ENCODE results near the gene FAM161A. TPM values are rescaled to one million over a fixed set of nuclear protein-coding genes. Genes with fewer than 3 reads are reported as not detected.
A peak's percentile ranks its signal among the peaks of the same experiment; 100 is the strongest.
"Not testable (repeated sequence)": the region's sequence is repeated elsewhere in the genome, so short reads cannot be mapped to it uniquely, and the experiment has no call there.

FAM161A gene
- total RNA-seq, 8 experiments from 2014 or later = 0.97 to 32.3 (median 8.3) TPM

DNA sequence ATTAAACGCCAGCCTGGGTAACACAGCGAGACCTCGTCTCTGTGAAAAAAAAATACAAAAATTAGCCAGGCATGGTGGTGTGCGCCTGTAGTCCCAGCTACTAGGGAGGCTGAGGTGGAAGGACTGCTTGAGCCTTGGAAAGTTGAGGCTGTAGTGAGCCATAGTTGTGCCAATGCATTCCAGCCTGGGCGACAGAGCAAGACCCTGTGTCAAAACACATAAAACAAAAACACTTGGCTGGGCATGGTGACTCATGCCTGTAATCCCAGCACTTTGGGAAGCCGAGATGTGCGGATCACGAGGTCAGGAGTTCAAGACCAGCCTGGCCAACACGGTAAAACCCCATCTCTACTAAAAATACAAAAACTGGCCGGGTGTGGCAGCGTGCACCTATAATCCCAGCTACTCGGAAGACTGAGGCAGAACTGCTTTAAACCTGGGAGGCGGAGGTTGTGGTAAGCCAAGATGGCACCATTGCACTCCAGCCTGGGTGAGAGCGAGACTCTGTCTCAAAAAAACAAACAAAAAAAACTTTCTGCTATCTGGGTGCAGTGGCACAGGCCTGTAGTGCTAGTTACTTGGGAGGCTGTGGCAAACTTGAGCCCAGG is 12.7 kb upstream of the FAM161A start:
- H3K27ac ChIP-seq; ATAC-seq (replicated peaks in 6 of 8): not testable (repeated sequence)

DNA sequence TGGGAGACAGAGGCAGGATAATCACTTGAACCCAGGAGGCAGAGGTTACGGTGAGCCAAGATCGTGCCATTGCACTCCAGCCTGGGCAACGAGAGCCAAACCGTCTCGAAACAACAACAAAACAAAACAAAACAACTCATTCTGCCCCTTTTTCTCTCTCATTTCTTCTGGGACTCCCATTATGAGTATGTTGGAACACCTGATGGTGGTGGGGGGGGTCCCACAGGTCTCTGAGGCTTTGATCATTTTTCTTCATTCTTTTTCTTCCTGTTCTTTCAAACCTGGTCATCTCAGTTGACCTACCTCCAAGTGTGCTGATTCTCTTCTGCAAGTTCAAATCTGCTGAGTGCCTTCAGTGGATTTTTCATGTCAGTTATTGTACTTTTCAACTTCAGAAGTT is 8.2 kb upstream of the FAM161A start:
- WGBS, 10 experiments = 93 to 100% (median 100%) methylated on average over 1 to 3 of the region's 5 CpGs; no CpG with 5 or more reads in 6 of the 10 experiments

More for the DNA sequence above, 12.7 kb upstream of the FAM161A start:
- 83 to 100% (median 99%) methylated on average over 1 to 12 of the region's 14 CpGs; no CpG with 5 or more reads in 3 of the 10 experiments for WGBS, 10 experiments
- not testable (repeated sequence) for H3K4me3 ChIP-seq; H3K4me1 ChIP-seq (replicated peaks in 1 of 2)
- in situ Hi-C loops (cut with MboI; ENCODE audit: low pct_unique_long_range_greater_than_20kb in 2 of 9, low sequenced_read_pairs in 9 of 9, unreplicated experiment in 9 of 9) = loop anchor here in 1 of 9 experiments (25.0 kb wide), 1 partner anchor 104 kb away; no protein-coding TSS in a partner anchor

DNA sequence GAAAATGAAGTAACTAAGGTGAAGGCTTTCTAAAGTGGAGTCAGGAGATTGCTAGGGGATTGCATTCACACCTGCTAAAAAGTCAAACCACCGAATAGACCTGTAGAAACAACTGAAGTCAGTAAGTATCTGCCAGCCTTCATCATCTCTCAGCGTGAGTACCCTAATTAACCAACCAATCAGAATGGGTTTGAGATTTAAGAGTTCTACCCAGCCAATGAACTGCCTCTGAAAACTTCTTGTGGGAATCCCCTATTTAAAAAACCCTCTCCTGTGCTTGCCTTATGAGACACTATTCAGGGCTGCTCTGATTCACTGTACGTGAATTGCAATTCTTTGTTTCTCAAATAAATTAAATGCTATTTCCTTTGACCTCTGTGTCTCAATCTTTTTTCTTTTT is 3.4 kb upstream of the FAM161A start:
- in situ Hi-C loops (cut with MboI; ENCODE audit: low pct_unique_long_range_greater_than_20kb in 2 of 9, low sequenced_read_pairs in 9 of 9, unreplicated experiment in 9 of 9) = loop anchor here in 1 of 9 experiments (25.0 kb wide), 1 partner anchor 95 kb away; no protein-coding TSS in a partner anchor
- WGBS, 10 experiments = 56 to 100% (median 85%) methylated on average over 1 to 3 of the region's 3 CpGs

More for the DNA sequence above, 8.2 kb upstream of the FAM161A start:
- H3K4me1 ChIP-seq (replicated peaks in 1 of 2) = no peaks in the 10 kb centered on the region
- H3K4me3 ChIP-seq = no peak overlapping the region
- no peak overlapping the region for H3K27ac ChIP-seq
- ATAC-seq (replicated peaks in 6 of 8) = no peak
- in situ Hi-C loops (cut with MboI; ENCODE audit: low pct_unique_long_range_greater_than_20kb in 2 of 9, low sequenced_read_pairs in 9 of 9, unreplicated experiment in 9 of 9) = loop anchor here in 1 of 9 experiments (25.0 kb wide), 1 partner anchor 100 kb away; no protein-coding TSS in a partner anchor

GRCh38 chr2:61855318-61855613 is 1.4 kb upstream of the FAM161A start:
- WGBS, 10 experiments = 37 to 92% (median 65%) methylated on average over 1 to 9 of the region's 9 CpGs; no CpG with 5 or more reads in 1 of the 10 experiments
- ATAC-seq (replicated peaks in 6 of 8) = peak in 1 of 8 experiments; percentile 0
- peak overlapping the region; percentile 70 to 89 for H3K27ac ChIP-seq
- no peaks in the 10 kb centered on the region for H3K4me1 ChIP-seq (replicated peaks in 1 of 2)
- in situ Hi-C loops (cut with MboI; ENCODE audit: low pct_unique_long_range_greater_than_20kb in 2 of 9, low sequenced_read_pairs in 9 of 9, unreplicated experiment in 9 of 9) = loop anchor here in 1 of 9 experiments (25.0 kb wide), 1 partner anchor 93 kb away; no protein-coding TSS in a partner anchor
- peak overlapping the region; percentile 68 to 96 (median 95) for H3K4me3 ChIP-seq

More for the DNA sequence above, 3.4 kb upstream of the FAM161A start:
- Histone ChIP-seq H3K4me1 (replicated peaks in 1 of 2) (no peaks in the 10 kb centered on the region), H3K4me3 (no peak overlapping the region), H3K27ac (no peak overlapping the region)
- no peak for ATAC-seq (replicated peaks in 6 of 8)

GRCh38 chr2:61854564-61855317 is 881 bp upstream of the FAM161A start:
- H3K4me3 ChIP-seq = peak overlapping the region; percentile 68 to 96 (median 95)
- ATAC-seq (replicated peaks in 6 of 8) = peak; percentile 85 to 90 (median 86)
- in situ Hi-C loops (cut with MboI; ENCODE audit: low pct_unique_long_range_greater_than_20kb in 2 of 9, low sequenced_read_pairs in 9 of 9, unreplicated experiment in 9 of 9) = loop anchor here in 1 of 9 experiments (25.0 kb wide), 1 partner anchor 92 kb away; no protein-coding TSS in a partner anchor
- H3K4me1 ChIP-seq (replicated peaks in 1 of 2) = no peaks in the 10 kb centered on the region
- WGBS, 10 experiments = 0 to 10% (median 0%) methylated on average over 2 to 8 of the region's 23 CpGs; no CpG with 5 or more reads in 5 of the 10 experiments
- peak overlapping the region; percentile 70 to 89 for H3K27ac ChIP-seq

GRCh38 chr2:61853086-61853846 is 594 bp downstream of the FAM161A start:
- WGBS, 10 experiments = 2 to 64% (median 33%) methylated on average over 2 to 20 of the region's 26 CpGs; no CpG with 5 or more reads in 1 of the 10 experiments
- peak overlapping the region; percentile 68 to 96 (median 95) for H3K4me3 ChIP-seq
- ATAC-seq (replicated peaks in 6 of 8) = peak; percentile 62 to 75 (median 72)
- peak overlapping the region; percentile 51 to 89 for H3K27ac ChIP-seq
- in situ Hi-C loops (cut with MboI; ENCODE audit: low pct_unique_long_range_greater_than_20kb in 2 of 9, low sequenced_read_pairs in 9 of 9, unreplicated experiment in 9 of 9) = loop anchor here in 1 of 9 experiments (25.0 kb wide), 1 partner anchor 91 kb away; no protein-coding TSS in a partner anchor
- H3K4me1 ChIP-seq (replicated peaks in 1 of 2) = no peaks in the 10 kb centered on the region

DNA sequence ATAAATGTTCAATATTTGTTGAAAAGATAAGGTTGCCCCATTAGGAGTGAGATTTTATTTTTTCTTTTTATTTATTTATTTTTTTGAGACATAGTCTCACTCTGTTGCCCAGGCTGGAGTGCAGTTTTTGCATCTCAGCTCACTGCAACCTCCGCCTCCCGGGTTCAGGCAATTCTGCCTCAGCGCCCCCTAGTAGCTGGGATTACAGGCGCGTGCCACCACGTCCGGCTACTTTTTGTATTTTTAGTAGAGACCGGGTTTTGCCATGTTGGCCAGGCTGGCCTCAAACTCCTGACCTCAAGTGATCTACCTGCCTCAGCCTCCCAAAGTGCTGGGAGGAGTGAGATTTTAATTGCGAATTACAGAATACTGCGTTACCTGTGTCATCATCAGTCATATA is 2.6 kb downstream of the FAM161A start:
- not testable (repeated sequence) for ATAC-seq (replicated peaks in 6 of 8)
- in situ Hi-C loops (cut with MboI; ENCODE audit: low pct_unique_long_range_greater_than_20kb in 2 of 9, low sequenced_read_pairs in 9 of 9, unreplicated experiment in 9 of 9) = loop anchor here in 1 of 9 experiments (25.0 kb wide), 1 partner anchor 89 kb away; no protein-coding TSS in a partner anchor
- 78 to 100% (median 94%) methylated on average over 1 to 9 of the region's 10 CpGs; no CpG with 5 or more reads in 4 of the 10 experiments for WGBS, 10 experiments

DNA sequence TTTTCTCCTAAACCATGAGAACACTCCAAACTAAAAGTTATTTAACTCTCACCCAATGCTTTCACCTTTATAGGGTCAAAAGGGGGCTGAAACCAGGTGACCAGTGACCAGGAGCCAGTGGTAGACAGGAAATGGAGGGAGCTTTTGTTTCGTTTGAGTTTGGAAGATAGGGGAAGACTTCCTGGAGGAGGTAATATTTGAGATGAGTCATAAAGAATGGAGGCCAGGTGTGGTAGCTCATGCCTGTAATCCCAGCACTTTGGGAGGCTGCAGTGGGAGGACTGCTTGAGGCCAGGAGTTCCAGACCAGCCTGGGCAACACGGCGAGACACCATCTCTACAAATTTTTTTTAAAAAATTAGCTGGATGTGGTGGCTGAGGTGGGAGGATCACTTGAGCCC is 8.5 kb downstream of the FAM161A start:
- 20 to 96% (median 60%) methylated on average over 1 to 3 of the region's 3 CpGs; no CpG with 5 or more reads in 5 of the 10 experiments for WGBS, 10 experiments
- no peak overlapping the region for H3K27ac ChIP-seq

More for the DNA sequence above, 2.6 kb downstream of the FAM161A start:
- H3K27ac ChIP-seq; H3K4me3 ChIP-seq; H3K4me1 ChIP-seq (replicated peaks in 1 of 2): not testable (repeated sequence)

DNA sequence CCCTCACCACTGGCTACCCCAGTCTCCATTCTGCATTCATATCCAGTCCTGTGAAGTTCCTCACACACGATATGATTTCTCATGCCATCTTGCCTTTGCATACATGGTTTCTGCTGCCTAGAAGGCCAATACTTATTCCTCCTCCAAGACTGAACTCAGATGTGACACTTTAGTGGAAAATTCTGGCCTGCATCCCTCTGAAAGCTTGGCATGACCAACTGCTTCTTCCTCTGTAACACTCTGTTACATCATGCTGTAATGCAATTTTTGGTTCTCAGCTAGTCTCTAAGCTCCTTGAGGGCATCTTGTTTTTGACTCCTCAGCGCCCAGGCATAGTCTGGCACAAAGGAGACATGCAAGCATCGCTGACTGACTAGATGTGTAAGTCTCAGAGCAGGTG is 12.6 kb downstream of the FAM161A start:
- in situ Hi-C loops (cut with MboI; ENCODE audit: low pct_unique_long_range_greater_than_20kb in 2 of 9, low sequenced_read_pairs in 9 of 9, unreplicated experiment in 9 of 9) = no loop called here

More for the DNA sequence above, 8.5 kb downstream of the FAM161A start:
- no peak for ATAC-seq (replicated peaks in 6 of 8)
- Histone ChIP-seq H3K4me3 (no peak overlapping the region), H3K4me1 (replicated peaks in 1 of 2) (no peaks in the 10 kb centered on the region)
- in situ Hi-C loops (cut with MboI; ENCODE audit: low pct_unique_long_range_greater_than_20kb in 2 of 9, low sequenced_read_pairs in 9 of 9, unreplicated experiment in 9 of 9) = no loop called here

DNA sequence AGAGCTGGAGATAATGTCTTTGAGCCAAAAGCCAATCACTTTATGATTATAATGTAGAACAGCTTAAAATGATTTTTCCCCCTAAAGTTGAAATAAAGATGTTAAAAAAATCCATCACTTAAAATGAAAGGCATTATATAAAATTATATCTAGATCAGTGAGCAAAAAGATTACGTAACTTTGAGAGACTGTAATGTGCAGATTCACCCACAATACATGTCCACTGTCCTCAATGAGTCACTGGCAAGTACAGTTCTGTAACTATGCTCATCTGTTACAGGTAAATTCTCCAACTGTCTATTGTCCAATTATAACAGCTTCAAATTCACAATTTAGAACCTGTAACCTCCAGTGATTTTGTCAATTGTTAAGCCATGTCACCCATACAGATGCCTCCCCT is 19.0 kb downstream of the FAM161A start:
- no peak overlapping the region for H3K4me3 ChIP-seq
- no peaks in the 10 kb centered on the region for H3K4me1 ChIP-seq (replicated peaks in 1 of 2)
- no peak overlapping the region for H3K27ac ChIP-seq
- WGBS, 10 experiments = 40 to 100% (median 86%) methylated on average over 1 of the region's 1 CpG; no CpG with 5 or more reads in 3 of the 10 experiments
- no peak for ATAC-seq (replicated peaks in 6 of 8)
- in situ Hi-C loops (cut with MboI; ENCODE audit: low pct_unique_long_range_greater_than_20kb in 2 of 9, low sequenced_read_pairs in 9 of 9, unreplicated experiment in 9 of 9) = no loop called here

More for the DNA sequence above, 12.6 kb downstream of the FAM161A start:
- Histone ChIP-seq H3K27ac (no peak overlapping the region), H3K4me1 (replicated peaks in 1 of 2) (no peaks in the 10 kb centered on the region), H3K4me3 (no peak overlapping the region)
- ATAC-seq (replicated peaks in 6 of 8) = no peak
- WGBS, 10 experiments = 83 to 100% (median 90%) methylated on average over 1 to 3 of the region's 3 CpGs; no CpG with 5 or more reads in 3 of the 10 experiments

DNA sequence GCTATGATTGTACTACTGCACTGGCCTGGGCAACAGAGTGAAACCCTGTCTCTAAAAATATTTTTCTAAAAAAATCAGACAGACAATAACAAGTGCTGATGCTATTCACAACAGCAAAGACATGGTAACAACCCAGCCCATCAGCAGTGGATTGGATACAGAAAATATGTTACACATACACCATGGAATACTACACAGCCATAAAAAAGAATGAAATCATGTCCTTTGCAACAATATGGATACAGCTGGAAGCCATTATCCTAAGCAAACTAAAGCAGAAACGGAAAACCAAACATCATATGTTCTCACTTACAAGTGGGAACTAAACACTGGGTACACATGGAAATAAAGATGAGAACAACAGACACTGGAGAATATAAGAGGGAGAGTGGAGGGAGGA is 19.9 kb downstream of the FAM161A start:
- Histone ChIP-seq H3K4me1 (replicated peaks in 1 of 2) (no peaks in the 10 kb centered on the region), H3K27ac (no peak overlapping the region), H3K4me3 (no peak overlapping the region)
- in situ Hi-C loops (cut with MboI; ENCODE audit: low pct_unique_long_range_greater_than_20kb in 2 of 9, low sequenced_read_pairs in 9 of 9, unreplicated experiment in 9 of 9) = no loop called here
- WGBS, 10 experiments = 43 to 100% (median 89%) methylated on average over 1 of the region's 1 CpG; no CpG with 5 or more reads in 3 of the 10 experiments
- no peak for ATAC-seq (replicated peaks in 6 of 8)

DNA sequence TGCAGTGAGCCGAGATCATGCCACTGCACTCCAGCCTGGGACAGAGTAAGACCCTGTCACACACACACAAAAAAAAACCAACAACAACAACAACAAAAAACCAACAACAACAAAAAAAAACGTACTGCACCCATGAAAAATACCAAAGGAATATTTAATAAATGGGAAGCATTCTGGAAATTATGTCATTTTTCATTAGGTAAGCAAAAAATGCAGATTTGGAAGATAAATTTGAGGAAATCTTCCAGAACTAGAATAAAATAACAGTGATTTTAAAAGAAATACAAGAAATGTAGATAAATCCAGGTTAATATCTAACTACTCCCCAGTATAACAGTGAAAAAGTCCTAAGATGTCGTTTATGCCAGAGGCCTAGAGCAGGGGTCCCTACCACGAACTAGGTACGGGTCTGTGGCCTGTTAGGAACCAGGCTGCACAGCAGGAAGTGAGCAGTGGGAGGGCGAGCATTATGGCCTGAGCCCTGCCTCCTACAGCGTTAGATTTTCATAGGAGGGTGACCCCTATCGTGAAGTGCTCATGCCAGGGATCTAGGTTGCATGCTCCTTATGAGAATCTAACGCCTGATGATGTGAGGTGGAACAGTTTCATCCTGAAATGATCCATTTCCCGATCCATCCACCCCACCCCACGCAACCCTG is 21.5 kb downstream of the FAM161A start:
- no peak for ATAC-seq (replicated peaks in 6 of 8)
- in situ Hi-C loops (cut with MboI; ENCODE audit: low pct_unique_long_range_greater_than_20kb in 2 of 9, low sequenced_read_pairs in 9 of 9, unreplicated experiment in 9 of 9) = no loop called here
- no peaks in the 10 kb centered on the region for H3K4me1 ChIP-seq (replicated peaks in 1 of 2)
- 50 to 93% (median 72%) methylated on average over 2 to 6 of the region's 11 CpGs for WGBS, 10 experiments
- H3K27ac ChIP-seq = no peak overlapping the region
- H3K4me3 ChIP-seq = no peak overlapping the region

Data from motor neuron (in vitro differentiated cells).